Naive thymus-derived CD8-positive, alpha-beta T cell (primary cell): Measurements from ENCODE around the gene GRB2. TPM values are rescaled to one million over a fixed set of nuclear protein-coding genes. Genes with fewer than 3 reads are reported as not detected.
"Not testable (repeated sequence)": the region's sequence is repeated elsewhere in the genome, so short reads cannot be mapped to it uniquely, and the experiment has no call there.

Experiments
- ATAC-seq, 2 donors: fragments of 150-1000 bp; cut with Tn5 transposase in 1 of 2; sonication (Bioruptor Pico), chemical (Tn5 transposase) in 1 of 2; 1 replicate in 1 of 2; 2 replicates in 1 of 2; pipeline ENCODE4 v1.10.0; 2021; ENCODE audit warnings: mild to moderate bottlenecking in 2 of 2, moderate library complexity in 2 of 2
- POLR2A ChIA-PET: fragments of 350-600 bp; sonication (Branson Sonifier 250); formaldehyde crosslinking; loops from one replicate; lab custom pipeline; 2021; ENCODE audit warnings: antibody characterized with exemption; lab: Charles Lee
- DNase-seq, 10 donors: peaks; one replicate each; pipeline versions ENCODE4 v3.0.0 to v3.0.0-alpha.2; 2020 to 2022
- H3K27ac Mint-ChIP-seq, 10 donors: one replicate each; pipeline ENCODE4 v1.8.0; 2020 to 2022; ENCODE audit warnings: mild to moderate bottlenecking in 10 of 10, mixed read lengths in 10 of 10, moderate library complexity in 4 of 10, inconsistent platforms in 1 of 10
- H3K27me3 Mint-ChIP-seq, 5 donors: one replicate each; pipeline ENCODE4 v1.8.0; 2021 to 2022; ENCODE audit warnings: mixed read lengths in 5 of 5
- H3K36me3 Mint-ChIP-seq, 3 donors: one replicate each; pipeline ENCODE4 v1.8.0; 2020 to 2022; ENCODE audit warnings: mixed read lengths in 3 of 3, mild to moderate bottlenecking in 2 of 3, inconsistent platforms in 1 of 3
- H3K4me1 Mint-ChIP-seq, 4 donors: one replicate each; pipeline ENCODE4 v1.8.0; 2021 to 2022; ENCODE audit warnings: mixed read lengths in 4 of 4
- H3K4me3 Mint-ChIP-seq, 10 donors: one replicate each; pipeline ENCODE4 v1.8.0; 2020 to 2022; ENCODE audit warnings: mild to moderate bottlenecking in 10 of 10, mixed read lengths in 10 of 10, moderate library complexity in 6 of 10, inconsistent platforms in 1 of 10
- H3K9me3 Mint-ChIP-seq, 9 donors: one replicate each; pipeline ENCODE4 v1.8.0; 2020 to 2022; ENCODE audit warnings: mixed read lengths in 9 of 9, mild to moderate bottlenecking in 3 of 9, inconsistent platforms in 1 of 9, moderate library complexity in 1 of 9
- polyA plus RNA-seq, 3 donors: library from polyadenylated mRNA; unstranded; fragments of 300-500 nt; fragmentation: Illumina TruSeq; gene quantifications; one replicate each; pipeline ENCODE4 v1.2.3, GENCODE V29; 2021
- total RNA-seq, 8 experiments: library from RNA in 2 of 8; stranded (reverse) in 2 of 8; gene quantifications; one replicate each; pipeline ENCODE4 v1.2.3 and lab custom pipeline; 2021 to 2026

Gene GRB2
- total and polyA plus RNA-seq, 5 experiments from 2014 or later: 130 to 162 (median 145) TPM

DNA sequence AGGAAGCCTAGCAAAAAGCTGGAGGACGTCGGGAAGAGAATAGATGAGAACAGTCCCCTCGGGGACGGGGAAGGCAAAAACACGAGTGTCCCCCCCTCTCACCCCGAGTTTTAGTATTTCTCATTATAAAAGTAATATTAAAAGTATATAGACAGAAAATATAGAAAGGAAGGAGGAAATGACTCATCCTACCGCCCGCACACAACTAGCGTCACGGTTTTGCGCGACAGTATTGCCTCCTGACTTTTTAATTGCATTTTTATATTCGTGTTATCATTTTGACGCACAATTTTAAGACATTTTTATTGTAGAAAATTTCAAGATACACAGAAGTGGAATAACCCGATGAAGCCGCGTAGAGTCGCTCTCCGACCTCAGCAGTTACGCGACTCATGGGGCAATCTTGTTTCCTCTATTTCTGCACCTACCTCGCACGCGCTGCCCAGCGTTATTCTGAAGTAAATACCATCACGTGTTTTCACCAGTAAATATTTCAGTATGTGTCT is 115.6 kb downstream of the GRB2 start:
- POLR2A ChIA-PET: interaction anchor here (0.6 to 3.3 kb wide), 26 partner anchors 9 to 565 kb away, joined by 3 to 127 read pairs (median 5); partner anchors contain the start of genes GGA3, GRB2, JPT1 and MIF4GD
- peak overlapping the region; percentile 98 to 100 (median 100) for H3K27ac Mint-ChIP-seq
- no peaks in the 10 kb centered on the region for H3K9me3 Mint-ChIP-seq
- H3K4me3 Mint-ChIP-seq: peak overlapping the region; percentile 95 to 100 (median 100)
- DNase-seq (peak in 8 of 10 donors; percentile 33 to 82 (median 62)), ATAC-seq (peak; percentile 9 to 38)
- H3K36me3 Mint-ChIP-seq: peaks cover 0 to 3% (median 2%) of the 10 kb centered on the region in 3 donors
- peaks cover 10 to 26% (median 19%) of the 10 kb centered on the region in 4 donors for H3K4me1 Mint-ChIP-seq
- no peaks in the 10 kb centered on the region for H3K27me3 Mint-ChIP-seq

DNA sequence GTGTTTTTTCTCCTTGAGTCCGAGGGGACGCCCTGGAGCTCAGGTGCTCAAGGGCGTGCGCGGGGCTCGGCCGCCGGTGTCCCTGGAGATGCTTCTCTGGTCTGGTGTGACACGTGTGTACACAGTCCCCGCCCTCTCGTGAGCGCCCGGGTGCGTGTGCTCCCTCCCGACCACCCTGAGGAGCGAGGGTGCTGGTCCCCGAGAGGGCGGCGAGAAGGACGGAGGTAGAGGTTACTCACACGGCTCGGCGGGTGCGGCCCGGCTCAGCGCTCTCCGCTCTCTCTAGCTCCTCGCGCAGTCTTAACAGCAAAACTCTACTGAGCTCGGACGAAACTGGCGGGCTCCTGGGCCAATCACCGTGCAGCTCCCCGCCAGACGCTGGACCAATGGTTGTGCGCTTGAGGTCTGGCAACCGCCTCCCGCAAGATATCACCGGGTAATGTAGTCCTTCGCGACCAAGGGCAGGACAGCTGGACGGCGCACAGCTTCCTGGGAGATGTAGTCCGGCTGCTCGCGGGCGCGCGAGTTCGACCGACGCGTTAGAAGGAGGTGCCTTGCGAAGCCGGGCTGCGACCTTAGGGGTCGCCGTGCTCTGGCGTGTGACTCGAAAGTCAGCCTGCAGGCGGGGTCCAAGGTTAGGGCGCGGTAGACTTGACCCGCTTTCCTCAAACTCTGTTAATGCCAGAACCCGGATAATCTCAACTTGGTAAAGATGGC is 116.2 kb downstream of the GRB2 start, which contains the start of gene SLC25A19:
Gene SLC25A19 (minus strand): TSS at position 319 of the 717 bp plus-strand sequence. CDS start 2,669 bp downstream, outside the sequence.
- H3K4me1 Mint-ChIP-seq: peaks cover 10 to 24% (median 19%) of the 10 kb centered on the region in 4 donors
- peak within 1 kb of the TSS; percentile 95 to 100 (median 100) for H3K4me3 Mint-ChIP-seq
- H3K9me3 Mint-ChIP-seq: no peaks in the 10 kb centered on the region
- POLR2A ChIA-PET: interaction anchor here (0.5 to 3.3 kb wide), 33 partner anchors 8 to 566 kb away, joined by 3 to 127 read pairs (median 4); partner anchors contain the start of genes GGA3, GRB2, JPT1 and MIF4GD
- DNase-seq (peak; percentile 86 to 99 (median 96)), ATAC-seq (peak; percentile 90 to 92)
- H3K27ac Mint-ChIP-seq: peak within 1 kb of the TSS; percentile 98 to 100 (median 100)
- peaks cover 0 to 4% (median 3%) of the 10 kb centered on the region in 3 donors for H3K36me3 Mint-ChIP-seq
- H3K27me3 Mint-ChIP-seq: no peaks in the 10 kb centered on the region

GRCh38 chr17:75288770-75289114 is 116.7 kb downstream of the GRB2 start:
- ATAC-seq (peak; percentile 7 to 18), DNase-seq (peak in 2 of 10 donors; percentile 27 to 72)
- POLR2A ChIA-PET: interaction anchor here (0.5 to 3.3 kb wide), 28 partner anchors 8 to 567 kb away, joined by 3 to 127 read pairs (median 5); partner anchors contain the start of genes GGA3, GRB2, JPT1 and MIF4GD
- H3K9me3 Mint-ChIP-seq: no peaks in the 10 kb centered on the region
- peaks cover 10 to 22% (median 19%) of the 10 kb centered on the region in 4 donors for H3K4me1 Mint-ChIP-seq
- H3K27ac Mint-ChIP-seq: peak overlapping the region; percentile 98 to 100 (median 100)
- no peaks in the 10 kb centered on the region for H3K27me3 Mint-ChIP-seq
- peaks cover 0 to 5% (median 3%) of the 10 kb centered on the region in 3 donors for H3K36me3 Mint-ChIP-seq
- peak overlapping the region; percentile 95 to 100 (median 100) for H3K4me3 Mint-ChIP-seq

DNA sequence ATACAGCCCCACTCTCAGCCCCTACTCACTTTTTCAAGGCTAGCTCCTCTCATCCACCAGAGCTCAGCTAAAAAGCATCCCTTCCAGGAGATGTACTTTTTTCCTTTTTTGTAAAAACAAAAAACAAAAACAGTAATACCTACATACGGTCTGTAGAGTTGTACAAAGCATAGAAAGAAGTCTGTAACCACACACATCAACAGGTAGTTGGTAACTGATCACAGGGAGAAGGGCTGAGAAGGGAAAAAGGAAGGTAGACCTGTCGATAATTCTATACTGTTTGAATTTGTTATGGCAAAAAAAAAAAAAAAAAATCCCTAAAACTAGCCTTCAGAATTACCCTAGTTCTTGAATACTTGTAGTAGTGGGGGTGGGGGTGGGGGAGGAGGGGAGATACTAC is 117.1 kb downstream of the GRB2 start:
- H3K4me1 Mint-ChIP-seq: peaks cover 10 to 22% (median 19%) of the 10 kb centered on the region in 4 donors
- ATAC-seq: no peak

GRCh38 chr17:75287221-75287620 is 118.3 kb downstream of the GRB2 start:
- Mint-ChIP-seq H3K9me3 (no peaks in the 10 kb centered on the region), H3K4me1 (peaks cover 10 to 22% (median 19%) of the 10 kb centered on the region in 4 donors), H3K36me3 (peaks cover 0 to 14% (median 5%) of the 10 kb centered on the region in 3 donors), H3K27ac (peak overlapping the region in 2 of 10 donors; percentile 8 to 81), H3K4me3 (peak overlapping the region in 6 of 10 donors; percentile 18 to 45 (median 30)), H3K27me3 (no peaks in the 10 kb centered on the region)
- ATAC-seq (no peak), DNase-seq (no peak)
- POLR2A ChIA-PET: interaction anchor here (0.6 to 4.1 kb wide), 4 partner anchors 13 to 489 kb away, joined by 3 to 14 read pairs (median 4); partner anchors contain the start of gene MIF4GD

More for the DNA sequence above, 117.1 kb downstream of the GRB2 start:
- peak overlapping the region; percentile 95 to 100 (median 100) for H3K4me3 Mint-ChIP-seq
- peaks cover 0 to 9% (median 3%) of the 10 kb centered on the region in 3 donors for H3K36me3 Mint-ChIP-seq
- no peaks in the 10 kb centered on the region for H3K9me3 Mint-ChIP-seq
- POLR2A ChIA-PET: interaction anchor here (0.5 to 3.3 kb wide), 18 partner anchors 11 to 272 kb away, joined by 3 to 127 read pairs (median 7); partner anchors contain the start of genes GGA3, GRB2, MIF4GD and MRPS7
- H3K27ac Mint-ChIP-seq: peak overlapping the region; percentile 73 to 100 (median 100)
- no peak for DNase-seq
- no peaks in the 10 kb centered on the region for H3K27me3 Mint-ChIP-seq

GRCh38 chr17:75285123-75285522 is 120.4 kb downstream of the GRB2 start:
- H3K4me1 Mint-ChIP-seq: peaks cover 10 to 21% (median 16%) of the 10 kb centered on the region in 4 donors
- H3K9me3 Mint-ChIP-seq: no peaks in the 10 kb centered on the region
- H3K27me3 Mint-ChIP-seq: no peaks in the 10 kb centered on the region
- DNase-seq (no peak), ATAC-seq (no peak)
- peaks cover 0 to 29% (median 9%) of the 10 kb centered on the region in 3 donors for H3K36me3 Mint-ChIP-seq
- POLR2A ChIA-PET: interaction anchor here (0.6 to 4.1 kb wide), 2 partner anchors 13 to 107 kb away, joined by 6 to 14 read pairs; partner anchors contain the start of gene MIF4GD
- no peak overlapping the region for H3K4me3 Mint-ChIP-seq
- H3K27ac Mint-ChIP-seq: no peak overlapping the region

DNA sequence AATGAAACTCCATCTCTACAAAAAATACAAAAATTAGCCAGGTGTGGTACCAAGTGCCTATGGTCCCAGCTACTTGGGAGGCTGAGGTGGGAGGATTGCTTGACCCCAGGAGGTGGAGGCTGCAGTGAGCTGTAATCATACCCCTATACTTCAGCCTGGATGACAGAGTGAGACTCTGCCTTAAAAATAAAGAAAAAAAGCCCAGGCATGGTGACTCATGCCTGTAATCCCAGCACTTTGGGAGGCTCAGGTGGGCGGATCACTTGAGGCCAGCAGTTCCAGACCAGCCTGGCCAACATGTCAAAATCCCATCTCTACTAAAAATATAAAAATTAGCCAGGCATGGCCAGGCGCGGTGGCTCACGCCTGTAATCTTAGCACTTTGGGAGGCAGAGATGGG is 125.3 kb downstream of the GRB2 start:
- POLR2A ChIA-PET: interaction anchor here (1.0 to 1.2 kb wide), 2 partner anchors 9 to 18 kb away, joined by 3 to 5 read pairs; partner anchors contain the start of genes GGA3, MRPS7 and SLC25A19
- peaks cover 0 to 35% (median 6%) of the 10 kb centered on the region in 3 donors for H3K36me3 Mint-ChIP-seq
- H3K9me3 Mint-ChIP-seq, H3K4me1 Mint-ChIP-seq, DNase-seq, ATAC-seq, H3K27ac Mint-ChIP-seq, H3K27me3 Mint-ChIP-seq, H3K4me3 Mint-ChIP-seq: not testable (repeated sequence)

- no peak overlapping the region for H3K27ac Mint-ChIP-seq
- H3K4me3 Mint-ChIP-seq: no peak overlapping the region
- POLR2A ChIA-PET: interaction anchor here (2.7 kb wide), 1 partner anchor 12 kb away, joined by 10 read pairs; the partner anchor contains the start of gene SLC25A19
- H3K4me1 Mint-ChIP-seq: peaks cover 2 to 12% (median 9%) of the 10 kb centered on the region in 4 donors
- no peaks in the 10 kb centered on the region for H3K9me3 Mint-ChIP-seq
- DNase-seq: no peak
- no peaks in the 10 kb centered on the region for H3K27me3 Mint-ChIP-seq
- ATAC-seq: no peak
- peaks cover 0 to 30% (median 4%) of the 10 kb centered on the region in 3 donors for H3K36me3 Mint-ChIP-seq
These were observed 127.8 kb downstream of the GRB2 start for GRCh38 chr17:75277664-75278071.

GRCh38 chr17:75273977-75274708 is 131.3 kb downstream of the GRB2 start:
- DNase-seq: no peak
- POLR2A ChIA-PET: interaction anchor here (0.6 to 5.2 kb wide), 4 partner anchors 13 to 90 kb away, joined by 3 to 128 read pairs (median 6); partner anchors contain the start of genes GGA3, MRPS7 and SLC25A19
- Mint-ChIP-seq H3K27ac (peak overlapping the region in 6 of 10 donors; percentile 38 to 83 (median 66)), H3K27me3 (no peaks in the 10 kb centered on the region), H3K36me3 (peaks cover 0 to 12% (median 0%) of the 10 kb centered on the region in 3 donors), H3K4me3 (peak overlapping the region in 7 of 10 donors; percentile 11 to 65 (median 36)), H3K9me3 (no peaks in the 10 kb centered on the region), H3K4me1 (peaks cover 12 to 28% (median 26%) of the 10 kb centered on the region in 4 donors)
- ATAC-seq: no peak

DNA sequence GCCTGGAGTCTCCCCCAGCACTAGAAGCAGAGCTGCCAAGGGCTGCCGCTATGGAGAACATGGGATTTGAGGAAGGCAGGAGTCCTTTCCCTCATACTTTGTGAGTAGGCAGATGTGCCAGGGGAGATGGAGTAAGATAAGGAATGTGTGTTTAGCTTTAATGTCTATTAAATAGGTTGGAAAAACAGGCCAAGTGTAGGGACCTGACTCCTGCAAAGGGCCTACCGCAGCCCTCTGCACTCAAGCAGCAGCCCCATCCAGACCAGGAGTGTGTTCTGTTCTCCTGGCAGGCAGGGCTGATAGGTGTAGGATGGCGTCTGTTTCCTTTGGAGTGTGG is 132.7 kb downstream of the GRB2 start:
- Mint-ChIP-seq H3K27me3 (no peaks in the 10 kb centered on the region), H3K4me1 (peaks cover 13 to 34% (median 28%) of the 10 kb centered on the region in 4 donors), H3K27ac (peak overlapping the region in 9 of 10 donors; percentile 49 to 82 (median 66)), H3K9me3 (no peaks in the 10 kb centered on the region), H3K4me3 (peak overlapping the region; percentile 47 to 91 (median 72)), H3K36me3 (peaks cover 0 to 10% (median 0%) of the 10 kb centered on the region in 3 donors)
- POLR2A ChIA-PET: interaction anchor here (3.0 to 5.2 kb wide), 3 partner anchors 12 to 17 kb away, joined by 14 to 128 read pairs (median 127); partner anchors contain the start of genes GGA3, MRPS7 and SLC25A19
- no peak for DNase-seq
- ATAC-seq: no peak
